Measurements from ENCODE around the gene NLRP1.

- TF ChIP-seq CTCF (conservative IDR thresholded peaks at IDR 0.05; ENCODE audit: low read length) (no peak), EZH2phosphoT487 (IDR thresholded peaks at IDR 0.05; ENCODE audit: borderline replicate concordance) (no peak)
Measured at GRCh38 chr17:5580969-5581368, 3.3 kb downstream of the NLRP1 start.

All from Loucy (cell line).